SW480 (cell line): ENCODE measurements around the gene MID1.

ENCODE experiments used
- DNase-seq: peaks from one replicate; pipeline ENCODE4 v3.0.0-alpha.2; 2016; ENCODE audit warnings: low spot score

Gene MID1

DNA sequence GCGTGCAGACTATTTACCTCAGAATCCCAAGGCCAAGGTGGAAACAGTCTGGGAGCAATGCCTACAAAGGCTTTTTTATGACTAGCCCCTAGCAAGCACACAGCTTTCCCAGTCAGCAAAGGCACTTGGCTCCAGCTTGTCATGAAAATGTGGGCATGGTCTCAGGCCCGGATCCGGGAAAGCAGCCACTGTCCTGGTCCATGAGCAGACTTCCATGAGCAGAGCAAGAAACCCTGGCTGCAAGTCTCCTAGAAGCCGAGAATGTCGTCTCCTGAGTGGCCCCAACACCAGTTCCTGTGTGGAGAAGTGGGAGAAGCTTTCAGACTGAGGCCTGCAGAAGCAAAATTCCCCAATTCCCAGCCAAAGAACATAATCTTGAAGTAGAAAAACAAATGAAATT lies 190.5 kb downstream of the MID1 start:
- DNase-seq = no peak

DNA sequence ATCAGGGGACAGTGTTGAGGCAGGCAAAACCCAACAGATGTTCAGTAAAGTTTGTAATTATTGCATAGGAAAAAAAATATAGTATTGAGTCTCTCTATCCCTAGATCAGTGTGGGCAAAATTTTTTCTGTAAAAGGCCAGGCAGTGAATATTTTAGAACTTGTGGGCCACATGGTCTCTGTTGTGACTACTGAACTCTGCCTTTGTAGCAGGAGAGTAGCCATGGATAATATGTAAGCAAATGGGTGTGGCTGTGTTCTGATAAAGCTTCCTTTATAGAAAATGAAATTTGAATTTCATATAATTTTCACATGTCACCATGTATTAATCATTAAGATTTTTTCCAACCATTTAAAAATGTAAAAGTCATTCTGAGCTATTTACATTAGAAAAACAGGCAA lies 193.1 kb downstream of the MID1 start:
- DNase-seq = no peak

DNA sequence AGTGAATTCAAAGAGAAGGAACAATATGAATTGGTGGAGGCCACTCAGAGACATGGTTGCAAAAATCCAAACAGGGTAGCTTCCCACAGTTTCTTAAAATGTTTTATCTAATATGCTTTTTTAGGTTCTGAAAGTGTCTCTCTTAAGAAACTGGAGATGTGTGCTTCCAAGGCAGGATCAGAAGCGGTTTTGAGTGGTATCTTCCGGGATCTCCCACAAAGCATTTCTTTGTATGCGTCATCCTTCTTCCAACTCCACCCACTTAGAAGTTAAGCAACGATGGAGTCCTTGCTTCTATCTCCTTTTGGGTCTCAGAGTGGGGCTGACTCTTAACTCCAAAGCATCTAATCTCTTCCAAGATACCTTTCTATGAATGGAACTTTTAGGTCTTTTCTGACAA lies 196.7 kb downstream of the MID1 start:
- DNase-seq = no peak

DNA sequence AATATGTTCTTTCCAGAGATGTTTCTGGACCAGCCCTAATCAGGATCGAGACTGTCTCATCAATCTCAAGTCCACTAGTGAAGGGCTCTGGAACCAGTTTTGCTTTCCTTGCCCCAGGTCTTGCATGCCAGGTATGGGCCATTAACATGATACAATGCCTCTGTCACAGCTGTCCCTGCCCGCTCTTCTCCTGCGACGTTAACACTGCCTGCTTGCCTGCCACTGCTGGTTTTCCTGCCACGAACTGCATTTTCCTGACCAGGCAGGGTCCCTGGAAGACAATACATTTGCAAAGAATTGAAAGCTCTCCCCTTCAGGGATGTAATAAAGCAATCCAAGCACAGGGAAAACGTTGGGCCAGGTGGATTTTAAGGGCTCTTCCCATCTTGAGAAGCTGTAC lies 200.3 kb downstream of the MID1 start:
- no peak for DNase-seq

DNA sequence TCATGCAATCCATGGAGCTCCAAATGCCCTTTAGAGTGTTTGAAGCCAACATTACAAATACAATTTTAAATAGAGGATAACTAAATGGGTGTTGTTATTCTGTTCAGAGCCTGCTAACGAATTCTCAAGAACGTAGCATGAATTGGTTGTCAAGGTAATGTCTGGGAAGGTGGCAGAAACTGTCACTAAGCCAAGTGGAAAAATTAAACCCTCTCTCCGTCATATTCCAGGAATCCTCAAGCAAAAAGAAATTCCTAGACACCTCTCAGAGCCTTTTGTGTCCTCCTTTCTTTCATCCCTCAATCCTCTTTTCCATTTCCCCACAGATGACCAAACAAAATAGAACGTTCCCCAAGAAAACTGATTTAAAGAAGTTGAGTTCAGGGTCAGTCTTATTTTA lies 204.0 kb downstream of the MID1 start:
- no peak for DNase-seq

DNA sequence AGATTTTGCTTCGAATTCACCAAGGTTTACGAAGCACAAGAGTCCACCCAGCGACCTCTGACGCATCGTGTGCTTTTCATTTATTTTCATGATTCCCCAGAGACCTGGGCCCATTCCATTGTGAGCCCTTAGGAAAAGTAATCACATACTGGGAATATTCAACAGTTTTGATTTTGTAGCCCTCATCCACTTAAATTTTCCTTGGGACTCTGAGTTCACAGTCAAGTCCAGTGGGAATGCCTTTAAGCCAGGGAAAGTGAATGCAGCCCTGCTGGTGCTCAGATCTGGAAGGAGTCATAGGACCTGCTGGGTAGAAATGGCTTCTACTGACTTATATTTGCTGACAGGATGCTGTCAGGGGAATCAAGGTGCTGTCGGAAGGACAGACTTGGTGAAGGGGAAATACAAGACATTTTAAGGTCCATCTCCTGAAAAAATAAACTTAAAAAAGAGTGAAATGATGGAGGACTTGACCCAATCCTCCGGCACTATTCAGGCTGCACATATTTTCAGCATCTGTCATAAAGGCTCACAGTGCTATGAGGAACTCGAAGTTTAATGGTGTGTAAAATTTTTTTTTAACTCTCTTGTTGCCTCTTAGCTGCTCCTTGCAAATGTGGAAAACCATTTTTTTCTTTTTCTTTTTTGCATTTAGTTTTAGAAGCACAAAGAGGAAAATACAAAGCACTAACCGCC lies 204.9 kb downstream of the MID1 start:
- no peak for DNase-seq

DNA sequence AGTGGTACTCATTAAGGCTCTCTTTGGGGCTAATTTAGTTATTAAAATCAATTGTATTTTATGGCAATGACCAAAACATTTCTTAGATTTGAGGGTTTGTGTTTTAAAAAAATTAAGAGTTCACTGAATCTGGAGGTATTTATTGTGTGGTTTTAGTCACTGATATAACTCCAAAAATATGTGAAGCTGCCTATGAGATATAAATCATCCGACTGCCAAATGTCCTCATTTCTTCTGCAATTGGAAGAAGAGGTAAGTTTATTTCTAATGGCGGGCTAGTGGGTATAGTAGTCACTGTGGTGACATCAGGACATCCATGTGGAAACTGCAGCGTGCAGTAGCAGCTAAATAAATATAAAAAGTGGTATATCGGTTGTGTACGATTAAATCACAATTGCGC lies 205.5 kb downstream of the MID1 start:
- DNase-seq = no peak

DNA sequence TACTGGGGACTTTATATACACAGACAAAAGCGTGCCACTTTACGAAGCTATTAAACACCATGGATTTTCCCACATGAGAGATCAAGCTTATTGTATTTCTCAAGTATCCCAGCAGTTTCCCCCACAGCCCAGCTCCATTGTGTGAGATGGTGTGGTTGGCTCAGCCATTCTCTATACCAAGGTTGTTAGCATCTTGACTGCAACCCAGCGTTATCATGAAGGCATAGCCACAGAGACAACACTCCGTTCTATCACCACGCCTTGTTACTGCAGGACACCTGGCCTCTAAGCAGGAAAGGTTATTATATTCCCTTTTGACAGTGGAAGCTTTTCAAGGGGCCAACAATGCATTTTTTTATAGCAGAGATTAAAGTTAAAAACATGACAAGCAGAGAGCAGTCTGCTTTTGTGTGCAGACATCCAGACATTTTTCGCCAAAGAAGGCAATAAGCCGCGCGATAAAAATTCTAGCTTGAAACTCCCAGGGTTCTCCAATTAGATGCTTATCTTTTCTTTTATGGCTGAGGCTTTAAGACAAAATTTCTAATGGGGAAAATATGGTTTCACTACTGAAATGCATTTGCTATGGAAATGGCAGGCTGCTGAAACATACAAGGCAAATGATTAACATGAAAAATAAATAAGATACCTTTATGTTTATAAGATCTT lies 206.1 kb downstream of the MID1 start:
- DNase-seq = no peak

DNA sequence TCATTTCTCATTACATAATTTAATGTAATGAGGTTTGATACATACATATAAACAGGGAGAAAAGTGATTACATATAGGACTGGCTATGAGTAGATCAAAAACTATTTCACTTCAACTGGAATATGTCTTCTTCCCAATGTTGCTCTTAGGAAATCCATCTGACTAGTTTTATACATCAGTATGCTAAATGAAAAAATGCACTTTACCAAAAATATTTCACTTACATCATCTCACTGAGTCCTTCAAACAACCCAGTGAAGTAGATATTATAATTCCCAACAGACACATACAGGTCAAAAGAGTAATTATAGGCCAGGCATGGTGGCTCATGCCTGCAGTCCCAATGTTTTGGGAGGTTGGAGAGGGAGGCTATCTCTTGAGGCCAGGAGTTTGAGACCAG lies 215.9 kb downstream of the MID1 start:
- DNase-seq = no peak

DNA sequence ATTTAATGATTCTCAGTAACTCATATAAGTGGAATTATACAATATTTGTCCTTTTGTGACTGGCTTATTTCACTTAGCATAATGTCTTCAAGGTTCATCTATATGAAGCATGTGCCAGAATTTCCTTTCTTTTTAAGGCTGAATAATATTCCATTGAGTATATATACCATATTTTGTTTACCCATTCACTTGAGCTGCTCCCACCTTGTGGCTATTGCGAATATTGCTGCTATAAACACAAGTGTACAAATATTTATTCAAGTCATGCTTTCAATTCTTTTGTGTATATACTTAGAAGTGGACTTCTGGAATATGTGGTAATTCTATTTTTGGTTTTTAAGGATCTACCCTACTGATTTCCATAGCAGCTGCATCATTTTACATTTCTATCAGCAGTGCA lies 219.1 kb downstream of the MID1 start:
- no peak for DNase-seq

DNA sequence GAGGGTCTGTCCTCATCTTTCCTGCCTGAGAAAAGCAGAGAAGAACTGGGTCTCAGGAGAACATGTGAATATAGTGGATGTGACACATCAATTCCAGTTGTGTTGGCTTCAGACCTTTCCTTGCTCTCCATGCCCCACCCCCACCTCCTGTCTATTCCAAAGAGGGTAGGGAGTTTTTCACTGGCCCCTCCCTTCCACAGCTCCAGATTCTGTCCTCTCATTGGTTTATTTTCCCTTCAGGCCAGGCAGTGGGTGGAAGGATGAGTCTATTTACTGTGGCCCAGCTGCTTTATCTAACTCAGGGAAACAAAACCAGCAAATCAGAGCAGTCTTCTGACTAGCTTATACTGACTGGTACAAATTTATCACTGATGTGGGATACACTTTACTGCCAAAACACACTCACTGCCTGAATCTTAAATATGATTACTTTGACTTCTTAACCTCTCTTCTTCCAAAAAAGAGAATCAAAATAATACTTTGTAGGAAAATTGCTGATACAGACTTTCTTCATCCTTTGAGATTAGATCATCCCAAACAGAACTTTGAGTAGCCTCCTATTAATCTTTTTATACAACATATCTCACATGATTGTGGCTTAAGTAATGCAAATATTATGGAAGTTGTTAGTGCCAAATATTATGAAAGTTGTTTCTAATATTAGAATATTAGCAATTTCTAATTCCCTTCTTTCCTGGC lies 221.2 kb downstream of the MID1 start:
- DNase-seq = no peak

DNA sequence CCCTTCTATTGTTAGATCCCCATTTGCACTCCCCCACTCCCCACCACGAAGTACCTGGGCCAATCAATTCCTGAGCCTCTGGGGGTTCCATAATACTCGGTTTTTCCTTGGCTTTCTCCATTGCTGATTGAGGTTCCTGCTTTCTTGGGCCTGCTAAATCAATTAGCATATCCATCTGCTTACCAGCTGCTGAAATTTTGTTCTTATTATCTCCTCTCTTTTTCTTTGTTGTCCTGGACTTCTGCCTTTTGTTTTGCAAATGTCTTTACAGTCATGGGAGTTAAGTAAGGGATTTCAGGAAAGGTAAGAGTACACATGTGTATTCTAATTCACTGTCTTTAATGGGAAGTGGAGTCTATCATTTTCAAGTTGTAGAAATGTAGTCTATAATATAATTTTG lies 222.2 kb downstream of the MID1 start:
- DNase-seq = no peak

DNA sequence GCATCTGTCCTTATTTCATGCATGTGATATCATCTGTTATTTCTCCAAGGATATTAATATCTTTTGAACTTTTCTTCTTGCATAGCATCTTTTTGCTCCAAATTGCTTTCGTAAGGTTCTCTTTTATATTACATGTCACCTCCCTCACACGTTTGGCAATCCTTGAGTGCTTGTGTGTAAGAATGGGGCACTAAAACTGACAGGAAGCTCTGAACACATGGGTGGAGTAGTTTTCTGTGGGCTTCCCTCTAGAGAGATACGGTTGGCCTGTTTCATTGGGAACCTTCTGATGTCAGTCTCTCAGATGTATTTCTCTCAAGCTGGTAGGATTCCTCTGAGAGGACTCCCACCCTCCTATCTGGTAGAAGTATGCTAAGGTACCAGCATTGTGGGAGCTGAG lies 223.0 kb downstream of the MID1 start:
- DNase-seq = no peak

DNA sequence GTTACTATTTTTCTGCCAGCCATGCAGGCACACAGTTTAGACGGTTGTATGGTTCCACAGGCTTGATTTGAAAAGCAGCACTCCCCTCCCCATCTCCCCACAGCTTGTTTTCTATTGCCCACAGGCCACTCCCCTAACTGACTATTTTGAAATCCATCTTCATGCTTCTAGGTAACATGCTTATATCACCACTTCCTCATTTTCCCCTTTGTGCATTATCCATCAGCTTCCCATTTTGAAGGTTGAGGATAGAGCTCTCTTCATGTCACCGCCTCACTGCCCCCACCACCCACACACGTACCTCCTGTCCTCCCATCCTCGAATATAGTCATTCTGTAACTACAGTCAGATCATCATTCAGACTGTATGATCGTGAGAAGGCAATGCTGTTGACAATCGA lies 224.7 kb downstream of the MID1 start:
- no peak for DNase-seq
